Heart left ventricle (tissue), 13 donors: Measurements from ENCODE around the gene JUND.

ENCODE experiments used
- POLR2A ChIP-seq, 2 donors: fragments of 450-650 bp; IDR thresholded peaks; one replicate each; pipeline ENCODE4 v1.6.1; 2017; ENCODE audit warnings: antibody characterized with exemption in 2 of 2, mild to moderate bottlenecking in 2 of 2, moderate library complexity in 2 of 2
- TF ChIP-seq, protein P1 (sequence below), 12 donors: fragments of 200-600 bp; sonication (generic) in 4 of 12; IDR thresholded peaks; one replicate each; pipeline versions ENCODE4 v1.5.0 to v1.8.0; 2018 to 2022; ENCODE audit warnings: antibody characterized with exemption in 12 of 12, mild to moderate bottlenecking in 5 of 12
- donor health status: ischemic (EF 13 %, LVEDD 7.1; RV severe dilation, severe dysfunction).
- donor health status: DM: no; HTN: yes; CAD: no.
- donor health status: DM: no; HTN: no; CAD: no.
- donor health status: ischemic (EF 25% LVEDD 6.9; RV normal size, moderate dysfunction).
- donor health status: ischemic (EF 25% LVEDD 5.7; RV mildly dilated, moderate dysfunction).
- donor health status: ischemic (EF 35%, LVEDD 5.7; RV mildly dilated, moderate dysfunction).
- donor health status: nonischemic (EF 11% LVEDD 7.7; RV severe dilation, severe dysfunction).
- donor health status: DM: yes; HTN: yes; CAD: no.
- donor health status: PGD.
- donor health status: ischemic (EF 29% LVEDD 5.4; RV normal size, mild dysfunction).
- donor health status: nonischemic (EF 23%, LVEDD 6.1; RV moderate dilation, normal function).

DNA sequence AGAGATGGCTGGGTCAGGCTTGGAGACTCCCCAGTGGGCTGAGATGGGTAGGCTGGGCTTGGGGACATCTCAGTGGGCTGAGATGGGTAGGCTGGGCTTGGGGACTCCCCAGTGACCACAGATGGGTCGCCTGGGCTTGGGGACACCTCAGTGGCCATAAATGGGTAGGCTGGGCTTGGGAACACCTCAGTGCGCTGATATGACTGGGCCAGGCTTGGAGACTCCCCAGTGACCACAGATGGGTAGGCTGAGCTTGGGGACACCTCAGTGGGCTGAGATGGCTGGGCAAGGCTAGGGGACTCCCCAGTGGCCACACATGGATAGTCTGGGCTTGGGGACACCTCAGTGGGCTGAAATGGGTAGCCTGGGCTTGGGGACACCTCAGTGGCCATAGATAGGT, 19.9 kb downstream of the JUND start:
- TF ChIP-seq, protein P1, sequence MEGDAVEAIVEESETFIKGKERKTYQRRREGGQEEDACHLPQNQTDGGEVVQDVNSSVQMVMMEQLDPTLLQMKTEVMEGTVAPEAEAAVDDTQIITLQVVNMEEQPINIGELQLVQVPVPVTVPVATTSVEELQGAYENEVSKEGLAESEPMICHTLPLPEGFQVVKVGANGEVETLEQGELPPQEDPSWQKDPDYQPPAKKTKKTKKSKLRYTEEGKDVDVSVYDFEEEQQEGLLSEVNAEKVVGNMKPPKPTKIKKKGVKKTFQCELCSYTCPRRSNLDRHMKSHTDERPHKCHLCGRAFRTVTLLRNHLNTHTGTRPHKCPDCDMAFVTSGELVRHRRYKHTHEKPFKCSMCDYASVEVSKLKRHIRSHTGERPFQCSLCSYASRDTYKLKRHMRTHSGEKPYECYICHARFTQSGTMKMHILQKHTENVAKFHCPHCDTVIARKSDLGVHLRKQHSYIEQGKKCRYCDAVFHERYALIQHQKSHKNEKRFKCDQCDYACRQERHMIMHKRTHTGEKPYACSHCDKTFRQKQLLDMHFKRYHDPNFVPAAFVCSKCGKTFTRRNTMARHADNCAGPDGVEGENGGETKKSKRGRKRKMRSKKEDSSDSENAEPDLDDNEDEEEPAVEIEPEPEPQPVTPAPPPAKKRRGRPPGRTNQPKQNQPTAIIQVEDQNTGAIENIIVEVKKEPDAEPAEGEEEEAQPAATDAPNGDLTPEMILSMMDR (IDR thresholded peaks at IDR 0.05), result no peak
- TF ChIP-seq POLR2A (IDR thresholded peaks at IDR 0.05), result no peak
